ENCODE data around the gene GNB1L. TPM values are rescaled to one million over a fixed set of nuclear protein-coding genes. Genes with fewer than 3 reads are reported as not detected.

The GNB1L gene
- total and polyA plus RNA-seq, 7 donors, result 2.5 to 15.0 (median 5.3) TPM

DNA sequence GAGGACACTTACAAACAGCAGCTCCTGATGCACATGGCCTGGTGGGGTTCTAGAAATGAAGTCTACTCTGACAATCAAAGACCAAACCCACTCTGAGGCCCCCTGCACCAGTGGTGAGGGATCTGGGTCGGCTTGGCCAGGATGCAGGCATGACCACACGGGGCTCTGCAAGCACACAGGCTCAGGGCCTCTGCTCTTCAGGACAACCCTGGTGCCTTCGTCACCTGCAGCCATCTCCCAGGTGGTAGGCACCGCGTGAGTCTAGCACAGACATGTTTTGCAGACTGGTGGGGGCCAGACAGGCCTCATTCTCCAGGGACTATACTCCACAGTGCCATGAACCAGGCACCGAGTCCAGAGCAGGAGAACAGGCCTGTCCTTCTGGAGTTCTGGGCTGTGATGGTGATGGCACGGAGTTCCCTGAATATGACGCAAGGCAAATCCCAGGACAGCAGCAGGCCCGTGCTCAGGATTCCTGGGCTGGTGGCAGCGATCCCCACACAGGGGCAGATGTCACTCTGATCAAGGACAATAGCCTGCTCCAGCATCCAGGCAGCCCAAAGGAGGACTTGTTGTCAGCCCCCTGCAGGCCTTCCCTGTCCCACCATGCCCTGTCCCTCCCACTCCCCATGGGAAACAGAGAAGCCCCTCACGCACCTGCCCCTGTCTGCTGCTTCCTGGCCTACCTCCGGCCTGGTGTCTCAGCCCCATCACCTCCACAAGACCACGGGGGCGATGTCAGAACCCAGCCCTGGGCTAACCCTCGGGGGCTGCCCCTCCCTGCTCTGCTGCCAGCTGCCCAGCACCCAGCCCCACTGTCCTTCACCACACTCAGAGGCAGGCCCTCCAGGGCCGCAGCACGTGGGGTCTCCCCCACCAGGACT, 36.1 kb downstream of the GNB1L start:
- 92 to 93% methylated on average over 17 of the region's 17 CpGs for WGBS, 2 donors
- H3K4me3 ChIP-seq, result no peak overlapping the region
- H3K27me3 ChIP-seq, result no peaks in the 10 kb centered on the region
- no peaks in the 10 kb centered on the region for H3K4me1 ChIP-seq
- TF ChIP-seq, protein P1, sequence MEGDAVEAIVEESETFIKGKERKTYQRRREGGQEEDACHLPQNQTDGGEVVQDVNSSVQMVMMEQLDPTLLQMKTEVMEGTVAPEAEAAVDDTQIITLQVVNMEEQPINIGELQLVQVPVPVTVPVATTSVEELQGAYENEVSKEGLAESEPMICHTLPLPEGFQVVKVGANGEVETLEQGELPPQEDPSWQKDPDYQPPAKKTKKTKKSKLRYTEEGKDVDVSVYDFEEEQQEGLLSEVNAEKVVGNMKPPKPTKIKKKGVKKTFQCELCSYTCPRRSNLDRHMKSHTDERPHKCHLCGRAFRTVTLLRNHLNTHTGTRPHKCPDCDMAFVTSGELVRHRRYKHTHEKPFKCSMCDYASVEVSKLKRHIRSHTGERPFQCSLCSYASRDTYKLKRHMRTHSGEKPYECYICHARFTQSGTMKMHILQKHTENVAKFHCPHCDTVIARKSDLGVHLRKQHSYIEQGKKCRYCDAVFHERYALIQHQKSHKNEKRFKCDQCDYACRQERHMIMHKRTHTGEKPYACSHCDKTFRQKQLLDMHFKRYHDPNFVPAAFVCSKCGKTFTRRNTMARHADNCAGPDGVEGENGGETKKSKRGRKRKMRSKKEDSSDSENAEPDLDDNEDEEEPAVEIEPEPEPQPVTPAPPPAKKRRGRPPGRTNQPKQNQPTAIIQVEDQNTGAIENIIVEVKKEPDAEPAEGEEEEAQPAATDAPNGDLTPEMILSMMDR (IDR thresholded peaks at IDR 0.05), result no peak
- TF ChIP-seq POLR2A (IDR thresholded peaks at IDR 0.05) (no peak), POLR2AphosphoS5 (IDR thresholded peaks at IDR 0.05) (no peak), EP300 (IDR thresholded peaks at IDR 0.05) (no peak)
- H3K9me3 ChIP-seq, result no peaks in the 10 kb centered on the region
- intact Hi-C loops (cut with DNase I), result no loop called here
- peaks cover 0 to 2% (median 0%) of the 10 kb centered on the region in 4 donors for H3K36me3 ChIP-seq
- no peak overlapping the region for H3K27ac ChIP-seq
- no peak for DNase-seq

DNA sequence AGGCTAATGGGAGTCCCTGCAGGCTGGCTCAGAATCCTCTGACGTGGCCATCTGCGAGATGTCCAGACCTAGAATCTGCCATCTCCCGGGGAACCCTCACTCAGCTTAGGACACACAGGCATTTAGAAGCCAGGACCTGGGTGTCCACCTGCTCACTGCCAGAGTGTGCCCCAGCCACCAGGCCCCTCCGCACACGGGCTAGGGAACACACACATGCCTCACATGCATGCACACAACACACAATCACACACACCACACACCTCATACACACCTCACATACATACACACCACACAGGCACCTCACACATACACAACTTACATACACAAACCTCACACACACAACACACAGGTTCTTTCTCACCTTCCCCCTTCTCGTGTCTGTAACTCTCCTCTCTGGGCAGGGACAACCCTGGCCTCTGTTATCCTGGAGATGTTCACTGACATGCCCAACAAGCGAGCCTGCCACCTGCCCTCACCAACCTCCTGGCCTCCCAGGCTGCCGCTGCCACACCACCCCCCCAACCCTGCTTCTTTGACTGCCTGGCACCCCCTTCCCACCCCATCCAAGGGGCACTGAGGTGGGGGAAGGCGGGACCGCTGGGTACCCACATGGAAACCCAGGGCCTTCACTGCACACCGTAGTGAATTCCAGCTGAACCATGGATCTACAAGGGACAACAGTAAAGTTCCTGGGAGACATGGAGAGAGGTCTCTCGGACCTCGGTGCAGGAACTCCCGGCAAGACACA, 38.1 kb downstream of the GNB1L start:
- H3K9me3 ChIP-seq, result no peaks in the 10 kb centered on the region

DNA sequence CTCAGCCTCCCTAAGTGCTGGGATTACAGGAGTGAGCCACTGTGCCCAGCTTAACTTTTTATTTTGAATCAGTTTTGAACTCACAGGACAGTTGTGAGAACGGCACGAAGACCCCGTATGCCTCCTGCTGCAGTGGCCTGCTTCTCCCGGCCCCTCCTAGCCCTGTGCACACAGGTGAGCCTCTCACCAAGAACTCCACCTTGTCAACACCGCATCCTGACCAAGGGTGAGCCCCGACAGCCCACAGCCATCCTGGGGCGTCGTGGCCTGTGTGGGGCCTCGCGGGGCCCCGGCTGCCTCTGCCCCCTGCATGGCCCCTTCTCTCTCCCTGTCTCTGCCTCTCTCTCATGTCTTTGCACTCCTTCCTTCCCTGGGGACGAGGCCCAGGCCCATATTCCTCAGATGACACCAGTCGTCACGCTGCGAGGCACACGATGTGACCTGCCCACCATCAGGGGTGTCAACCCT, 38.8 kb downstream of the GNB1L start:
- intact Hi-C loops (cut with DNase I), result no loop called here
- no peak for DNase-seq
- Histone ChIP-seq H3K27me3 (no peaks in the 10 kb centered on the region), H3K4me1 (no peaks in the 10 kb centered on the region), H3K27ac (no peak overlapping the region), H3K4me3 (no peak overlapping the region), H3K9me3 (no peaks in the 10 kb centered on the region), H3K36me3 (peaks cover 0 to 4% (median 2%) of the 10 kb centered on the region in 4 donors)
- TF ChIP-seq POLR2A (IDR thresholded peaks at IDR 0.05) (no peak), EP300 (IDR thresholded peaks at IDR 0.05) (no peak), POLR2AphosphoS5 (IDR thresholded peaks at IDR 0.05) (no peak)
- TF ChIP-seq, protein P1 (IDR thresholded peaks at IDR 0.05), result no peak
- 91 to 92% methylated on average over 16 of the region's 16 CpGs for WGBS, 2 donors

More for the DNA sequence above, 38.1 kb downstream of the GNB1L start:
- 94 to 96% methylated on average over 14 of the region's 14 CpGs for WGBS, 2 donors
- no peak overlapping the region for H3K27ac ChIP-seq
- DNase-seq, result no peak
- no peak overlapping the region for H3K4me3 ChIP-seq
- no peaks in the 10 kb centered on the region for H3K27me3 ChIP-seq
- H3K4me1 ChIP-seq, result no peaks in the 10 kb centered on the region
- intact Hi-C loops (cut with DNase I), result no loop called here
- H3K36me3 ChIP-seq, result peaks cover 0 to 4% (median 2%) of the 10 kb centered on the region in 4 donors
- TF ChIP-seq EP300 (IDR thresholded peaks at IDR 0.05) (no peak), POLR2AphosphoS5 (IDR thresholded peaks at IDR 0.05) (no peak), POLR2A (IDR thresholded peaks at IDR 0.05) (no peak)
- TF ChIP-seq, protein P1 (IDR thresholded peaks at IDR 0.05), result no peak

DNA sequence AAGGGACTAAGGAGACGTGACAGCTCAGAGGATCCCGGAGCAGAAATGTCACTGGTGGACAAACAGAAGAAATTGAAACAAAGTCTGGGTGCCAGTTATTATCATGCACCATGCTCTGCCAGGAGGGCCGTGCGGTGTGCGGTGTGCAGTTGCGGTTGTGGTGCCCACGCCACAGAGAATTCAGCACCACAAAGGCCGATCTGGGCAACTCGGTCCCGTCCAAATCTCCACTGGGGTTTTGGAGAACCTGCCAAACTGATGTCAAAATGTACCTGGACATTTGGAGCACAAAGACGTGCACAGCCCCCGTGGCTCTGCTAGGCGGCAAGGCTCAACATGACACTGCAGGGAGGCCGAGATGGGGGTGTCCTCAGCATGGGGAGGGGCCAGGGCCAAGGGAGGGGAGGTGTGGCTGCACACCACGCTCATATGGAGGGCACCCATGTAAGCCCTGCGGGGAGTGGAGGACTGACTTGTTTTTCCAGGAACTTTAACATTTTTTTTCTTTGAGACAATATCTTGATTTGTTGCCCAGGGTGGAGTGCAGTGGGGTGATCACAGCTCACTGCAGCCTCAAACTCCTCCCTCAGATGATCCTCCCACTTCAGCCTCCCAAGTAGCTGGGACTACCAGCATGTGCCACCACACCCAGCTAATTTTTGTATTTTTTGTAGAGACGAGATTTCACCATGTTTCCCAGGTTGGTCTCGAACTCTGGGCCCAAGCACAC, 39.4 kb downstream of the GNB1L start:
- H3K9me3 ChIP-seq, result no peaks in the 10 kb centered on the region
- intact Hi-C loops (cut with DNase I), result no loop called here
- TF ChIP-seq EP300 (IDR thresholded peaks at IDR 0.05) (no peak), POLR2A (IDR thresholded peaks at IDR 0.05) (no peak), POLR2AphosphoS5 (IDR thresholded peaks at IDR 0.05) (no peak)
- TF ChIP-seq, protein P1 (IDR thresholded peaks at IDR 0.05), result no peak
- no peaks in the 10 kb centered on the region for H3K27me3 ChIP-seq
- H3K4me1 ChIP-seq, result no peaks in the 10 kb centered on the region
- H3K27ac ChIP-seq, result no peak overlapping the region
- WGBS, 2 donors, result 93 to 94% methylated on average over 18 of the region's 18 CpGs
- no peak for DNase-seq
- no peak overlapping the region for H3K4me3 ChIP-seq
- H3K36me3 ChIP-seq, result peaks cover 0 to 4% (median 2%) of the 10 kb centered on the region in 4 donors
